ENCODE data around the gene BRINP1.

DNA sequence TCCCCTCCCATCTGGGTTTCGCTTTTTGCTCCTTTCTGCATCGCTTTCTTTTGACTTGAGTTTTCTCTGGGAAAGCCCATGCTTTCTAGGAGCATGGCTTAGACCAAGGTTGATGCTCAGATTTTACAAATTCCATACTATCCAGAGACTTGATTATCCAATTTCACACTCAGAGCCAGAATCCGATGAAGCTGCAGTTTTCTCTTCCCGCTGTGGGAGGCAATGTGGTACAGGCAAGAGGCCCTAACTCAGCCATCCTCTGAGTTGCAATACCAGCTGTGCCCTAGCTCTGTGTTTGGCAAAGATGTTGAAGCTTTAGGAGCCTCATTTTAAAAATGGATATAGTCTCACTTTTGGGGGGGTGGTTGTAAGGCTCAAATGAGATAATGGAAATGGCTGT lies 85.1 kb downstream of the BRINP1 start:
- TF ChIP-seq EZH2 (IDR thresholded peaks at IDR 0.05; ENCODE audit: borderline replicate concordance, insufficient read depth, low read depth, low read length, poor library complexity, severe bottlenecking) (no peak), CTCF (IDR thresholded peaks at IDR 0.05) (no peak)
